Measurements from ENCODE around the gene QRSL1. TPM values are rescaled to one million over a fixed set of nuclear protein-coding genes. Genes with fewer than 3 reads are reported as not detected.
A peak's percentile ranks its signal among the peaks of the same experiment; 100 is the strongest.

The QRSL1 gene
- total and polyA plus RNA-seq, 4 donors, result 5.9 to 9.6 (median 7.0) TPM

DNA sequence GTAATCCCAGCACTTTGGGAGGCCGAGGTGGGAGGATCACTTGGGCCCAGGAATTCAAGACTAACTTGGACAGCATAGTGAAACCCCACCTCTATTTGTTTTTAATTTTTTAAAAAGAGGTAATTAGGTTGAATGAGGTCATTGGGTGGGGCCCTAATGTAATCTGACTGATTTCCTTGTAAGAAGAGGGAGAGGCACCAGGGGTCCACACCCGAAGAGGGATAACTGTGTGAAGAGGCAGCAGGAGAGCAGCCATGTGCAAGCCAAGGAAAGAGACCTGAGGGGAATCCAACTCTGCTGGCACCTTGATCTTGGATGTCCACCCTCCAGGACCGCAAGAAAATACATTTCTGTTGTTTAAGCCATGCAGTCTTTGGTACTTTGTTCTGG, 63.4 kb downstream of the QRSL1 start:
- Histone ChIP-seq H3K27me3 (ENCODE audit: control insufficient read depth in 4 of 4, insufficient read depth in 4 of 4, low read length in 3 of 4) (no peaks in the 10 kb centered on the region), H3K9me3 (ENCODE audit: control insufficient read depth in 4 of 4, low read length in 3 of 4) (no peaks in the 10 kb centered on the region), H3K9ac (ENCODE audit: low read depth in 1 of 2, low read length in 2 of 2) (no peak overlapping the region), H3K4me3 (ENCODE audit: low read depth in 1 of 3, low read length in 3 of 3) (no peak overlapping the region), H3K4me1 (ENCODE audit: control insufficient read depth in 4 of 4, insufficient read depth in 4 of 4, low read length in 3 of 4) (peaks cover 2 to 12% (median 11%) of the 10 kb centered on the region in 4 donors), H3K36me3 (ENCODE audit: control insufficient read depth in 4 of 4, insufficient read depth in 3 of 4, low read depth in 1 of 4, low read length in 3 of 4) (no peaks in the 10 kb centered on the region), H3K27ac (ENCODE audit: low read depth in 1 of 2, low read length in 2 of 2) (peak overlapping the region; percentile 44 to 57)
- WGBS, result 74% methylated on average over 3 of the region's 3 CpGs
- no peak for DNase-seq (ENCODE audit: low spot score)
- TF ChIP-seq ATF3 (IDR thresholded peaks at IDR 0.05) (no peak), MAX (IDR thresholded peaks at IDR 0.05) (no peak), RXRA (IDR thresholded peaks at IDR 0.05) (no peak), HNF4G (IDR thresholded peaks at IDR 0.05) (no peak), RAD21 (IDR thresholded peaks at IDR 0.05) (no peak), EGR1 (IDR thresholded peaks at IDR 0.05; ENCODE audit: low read depth in 2 of 2) (no peak), FOXA2 (IDR thresholded peaks at IDR 0.05) (no peak), NR2F2 (IDR thresholded peaks at IDR 0.05) (no peak), YY1 (IDR thresholded peaks at IDR 0.05) (no peak), JUND (IDR thresholded peaks at IDR 0.05) (no peak), GABPA (IDR thresholded peaks at IDR 0.05 in 1 of 2, conservative IDR thresholded peaks at IDR 0.05 in 1 of 2) (no peak)
- TF ChIP-seq, protein P1, sequence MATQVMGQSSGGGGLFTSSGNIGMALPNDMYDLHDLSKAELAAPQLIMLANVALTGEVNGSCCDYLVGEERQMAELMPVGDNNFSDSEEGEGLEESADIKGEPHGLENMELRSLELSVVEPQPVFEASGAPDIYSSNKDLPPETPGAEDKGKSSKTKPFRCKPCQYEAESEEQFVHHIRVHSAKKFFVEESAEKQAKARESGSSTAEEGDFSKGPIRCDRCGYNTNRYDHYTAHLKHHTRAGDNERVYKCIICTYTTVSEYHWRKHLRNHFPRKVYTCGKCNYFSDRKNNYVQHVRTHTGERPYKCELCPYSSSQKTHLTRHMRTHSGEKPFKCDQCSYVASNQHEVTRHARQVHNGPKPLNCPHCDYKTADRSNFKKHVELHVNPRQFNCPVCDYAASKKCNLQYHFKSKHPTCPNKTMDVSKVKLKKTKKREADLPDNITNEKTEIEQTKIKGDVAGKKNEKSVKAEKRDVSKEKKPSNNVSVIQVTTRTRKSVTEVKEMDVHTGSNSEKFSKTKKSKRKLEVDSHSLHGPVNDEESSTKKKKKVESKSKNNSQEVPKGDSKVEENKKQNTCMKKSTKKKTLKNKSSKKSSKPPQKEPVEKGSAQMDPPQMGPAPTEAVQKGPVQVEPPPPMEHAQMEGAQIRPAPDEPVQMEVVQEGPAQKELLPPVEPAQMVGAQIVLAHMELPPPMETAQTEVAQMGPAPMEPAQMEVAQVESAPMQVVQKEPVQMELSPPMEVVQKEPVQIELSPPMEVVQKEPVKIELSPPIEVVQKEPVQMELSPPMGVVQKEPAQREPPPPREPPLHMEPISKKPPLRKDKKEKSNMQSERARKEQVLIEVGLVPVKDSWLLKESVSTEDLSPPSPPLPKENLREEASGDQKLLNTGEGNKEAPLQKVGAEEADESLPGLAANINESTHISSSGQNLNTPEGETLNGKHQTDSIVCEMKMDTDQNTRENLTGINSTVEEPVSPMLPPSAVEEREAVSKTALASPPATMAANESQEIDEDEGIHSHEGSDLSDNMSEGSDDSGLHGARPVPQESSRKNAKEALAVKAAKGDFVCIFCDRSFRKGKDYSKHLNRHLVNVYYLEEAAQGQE (IDR thresholded peaks at IDR 0.05), result no peak
- TF ChIP-seq, protein P2, sequence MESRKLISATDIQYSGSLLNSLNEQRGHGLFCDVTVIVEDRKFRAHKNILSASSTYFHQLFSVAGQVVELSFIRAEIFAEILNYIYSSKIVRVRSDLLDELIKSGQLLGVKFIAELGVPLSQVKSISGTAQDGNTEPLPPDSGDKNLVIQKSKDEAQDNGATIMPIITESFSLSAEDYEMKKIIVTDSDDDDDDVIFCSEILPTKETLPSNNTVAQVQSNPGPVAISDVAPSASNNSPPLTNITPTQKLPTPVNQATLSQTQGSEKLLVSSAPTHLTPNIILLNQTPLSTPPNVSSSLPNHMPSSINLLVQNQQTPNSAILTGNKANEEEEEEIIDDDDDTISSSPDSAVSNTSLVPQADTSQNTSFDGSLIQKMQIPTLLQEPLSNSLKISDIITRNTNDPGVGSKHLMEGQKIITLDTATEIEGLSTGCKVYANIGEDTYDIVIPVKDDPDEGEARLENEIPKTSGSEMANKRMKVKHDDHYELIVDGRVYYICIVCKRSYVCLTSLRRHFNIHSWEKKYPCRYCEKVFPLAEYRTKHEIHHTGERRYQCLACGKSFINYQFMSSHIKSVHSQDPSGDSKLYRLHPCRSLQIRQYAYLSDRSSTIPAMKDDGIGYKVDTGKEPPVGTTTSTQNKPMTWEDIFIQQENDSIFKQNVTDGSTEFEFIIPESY (IDR thresholded peaks at IDR 0.05), result no peak

GRCh38 chr6:106693418-106693817, 64.0 kb downstream of the QRSL1 start:
- TF ChIP-seq HNF4A (conservative IDR thresholded peaks at IDR 0.05) (no peak), JUND (IDR thresholded peaks at IDR 0.05) (no peak), FOXA1 (IDR thresholded peaks at IDR 0.05) (no peak), EGR1 (IDR thresholded peaks at IDR 0.05; ENCODE audit: low read depth in 2 of 2) (no peak), RAD21 (IDR thresholded peaks at IDR 0.05) (no peak), GABPA (IDR thresholded peaks at IDR 0.05 in 1 of 2, conservative IDR thresholded peaks at IDR 0.05 in 1 of 2) (no peak), TAF1 (conservative IDR thresholded peaks at IDR 0.05) (no peak), MAX (IDR thresholded peaks at IDR 0.05) (no peak)
- TF ChIP-seq, protein P1 (IDR thresholded peaks at IDR 0.05), result no peak
- no peak overlapping the region for H3K9ac ChIP-seq (ENCODE audit: low read depth in 1 of 2, low read length in 2 of 2)
- H3K4me1 ChIP-seq (ENCODE audit: control insufficient read depth in 4 of 4, insufficient read depth in 4 of 4, low read length in 3 of 4), result peaks cover 2 to 12% (median 10%) of the 10 kb centered on the region in 4 donors
- no peak overlapping the region for H3K4me3 ChIP-seq (ENCODE audit: low read depth in 1 of 3, low read length in 3 of 3)
- no peak overlapping the region for H3K27ac ChIP-seq (ENCODE audit: low read depth in 1 of 2, low read length in 2 of 2)
- DNase-seq (ENCODE audit: low spot score), result no peak
- 95% methylated on average over 2 of the region's 2 CpGs for WGBS
- no peaks in the 10 kb centered on the region for H3K27me3 ChIP-seq (ENCODE audit: control insufficient read depth in 4 of 4, insufficient read depth in 4 of 4, low read length in 3 of 4)
- H3K9me3 ChIP-seq (ENCODE audit: control insufficient read depth in 4 of 4, low read length in 3 of 4), result no peaks in the 10 kb centered on the region
- no peaks in the 10 kb centered on the region for H3K36me3 ChIP-seq (ENCODE audit: control insufficient read depth in 4 of 4, insufficient read depth in 3 of 4, low read depth in 1 of 4, low read length in 3 of 4)

Measured in liver (tissue), 9 donors.